HL-60/S4 (cell line): ENCODE results near the gene PLEKHG5.
"Not testable (repeated sequence)": the region's sequence is repeated elsewhere in the genome, so short reads cannot be mapped to it uniquely, and the experiment has no call there.

Experiments used
- in situ Hi-C: fragments of 300-500 bp; cut with MboI; formaldehyde crosslinking; loops from 2 replicates; pipeline ENCODE4 v1.14.3; 2022; ENCODE audit warnings: low sequenced_read_pairs

Gene PLEKHG5

GRCh38 chr1:6448749-6449631 is 42.5 kb downstream of the PLEKHG5 start:
- in situ Hi-C loops: no loop called here

- in situ Hi-C loops: no loop called here
Measured at GRCh38 chr1:6447818-6448748, 43.4 kb downstream of the PLEKHG5 start.

- in situ Hi-C loops: no loop called here
Measured at GRCh38 chr1:6447016-6447817, 44.2 kb downstream of the PLEKHG5 start.

- in situ Hi-C loops: no loop called here
Measured at GRCh38 chr1:6446665-6447015, 44.8 kb downstream of the PLEKHG5 start.

GRCh38 chr1:6445929-6446328 is 45.5 kb downstream of the PLEKHG5 start:
- in situ Hi-C loops: not testable (repeated sequence)

GRCh38 chr1:6445062-6445763 is 46.3 kb downstream of the PLEKHG5 start:
- in situ Hi-C loops: no loop called here

GRCh38 chr1:6444377-6444776 is 47.1 kb downstream of the PLEKHG5 start:
- in situ Hi-C loops: no loop called here

- in situ Hi-C loops: no loop called here
Measured at GRCh38 chr1:6443339-6444115, 47.9 kb downstream of the PLEKHG5 start.

- in situ Hi-C loops: no loop called here
Measured at GRCh38 chr1:6441586-6441985, 49.9 kb downstream of the PLEKHG5 start.

GRCh38 chr1:6440198-6441126 is 51.0 kb downstream of the PLEKHG5 start:
- in situ Hi-C loops: no loop called here

- in situ Hi-C loops: no loop called here
Measured at GRCh38 chr1:6438047-6438525, 53.4 kb downstream of the PLEKHG5 start.

- in situ Hi-C loops: not testable (repeated sequence)
Measured at GRCh38 chr1:6437012-6437700, 54.3 kb downstream of the PLEKHG5 start.

GRCh38 chr1:6436277-6436676 is 55.2 kb downstream of the PLEKHG5 start:
- in situ Hi-C loops: not testable (repeated sequence)

GRCh38 chr1:6435547-6435946 is 55.9 kb downstream of the PLEKHG5 start:
- in situ Hi-C loops: no loop called here

GRCh38 chr1:6435129-6435528 is 56.3 kb downstream of the PLEKHG5 start:
- in situ Hi-C loops: no loop called here

- in situ Hi-C loops: no loop called here
Measured at GRCh38 chr1:6434186-6434585, 57.3 kb downstream of the PLEKHG5 start.

GRCh38 chr1:6431645-6432579 is 59.6 kb downstream of the PLEKHG5 start:
- in situ Hi-C loops: not testable (repeated sequence)
